HepG2 (cell line): ENCODE data around the gene ZC3H12A. TPM values are rescaled to one million over a fixed set of nuclear protein-coding genes. Genes with fewer than 3 reads are reported as not detected.

Experiments
- CBX1 ChIP-seq: IDR thresholded peaks from one replicate; pipeline ENCODE4 v1.6.1; 2016; ENCODE audit warnings: antibody characterized with exemption, low read depth
- MTF1 ChIP-seq: sonication (generic); formaldehyde crosslinking; IDR thresholded peaks from 2 replicates; pipeline ENCODE4 v1.5.0; 2020; ENCODE audit warnings: missing genetic modification reagents
- RARG ChIP-seq: sonication (generic); formaldehyde crosslinking; IDR thresholded peaks from 2 replicates; pipeline ENCODE4 v1.4.0; 2020; ENCODE audit warnings: low read depth, mild to moderate bottlenecking, missing genetic modification reagents
- SAP130 ChIP-seq: IDR thresholded peaks from 2 replicates; pipeline ENCODE4 v1.6.1; 2016; ENCODE audit warnings: low read depth
- SMYD3 ChIP-seq: sonication (generic); formaldehyde crosslinking; IDR thresholded peaks from 2 replicates; pipeline ENCODE4 v1.8.1; 2023; ENCODE audit warnings: mild to moderate bottlenecking, missing genetic modification reagents
- SP140L ChIP-seq: sonication (generic); formaldehyde crosslinking; IDR thresholded peaks from 2 replicates; pipeline ENCODE4 v1.4.0; 2020; ENCODE audit warnings: missing genetic modification reagents, borderline replicate concordance
- SP5 ChIP-seq: IDR thresholded peaks from 2 replicates; pipeline ENCODE4 v1.6.1; 2016; ENCODE audit warnings: low read depth, borderline replicate concordance
- polyA plus RNA-seq, 8 experiments: library from polyadenylated mRNA; depleted of rRNA in 3 of 8; stranded (reverse) in 7 of 8; unstranded in 1 of 8; fragments of >200 nt; fragmentation: Illumina TruSeq in 4 of 8; extraction: Trizol in 4 of 8; gene quantifications; 2 replicates each; pipeline versions ENCODE4 v1.2.1 to v1.2.3, GENCODE V29; 2011 to 2016; ENCODE audit warnings: low read depth in 4 of 8, missing spikeins in 1 of 8, mixed read lengths in 1 of 8; ENCODE audit not compliant: insufficient read depth in 1 of 8
- total RNA-seq, 5 experiments: library from RNA; depleted of rRNA; stranded (reverse); fragments of >200 nt; fragmentation: Illumina TruSeq; extraction: Trizol; gene quantifications; 2 replicates each; pipeline ENCODE4 v1.2.3, GENCODE V29; 2016; ENCODE audit warnings: low read depth in 1 of 5
- TF ChIP-seq, protein P1 (sequence below), 2 experiments: sonication (generic) in 1 of 2; formaldehyde crosslinking in 1 of 2; IDR thresholded peaks; 2 replicates each; pipeline versions ENCODE4 v1.4.0 to v1.6.1; 2016 to 2020; ENCODE audit warnings: borderline replicate concordance in 1 of 2, low read depth in 1 of 2, mild to moderate bottlenecking in 1 of 2, missing genetic modification reagents in 1 of 2
- TF ChIP-seq, protein P2 (sequence below): sonication (generic); formaldehyde crosslinking; IDR thresholded peaks from 2 replicates; pipeline ENCODE4 v1.4.0; 2020; ENCODE audit warnings: missing genetic modification reagents, borderline replicate concordance
- TF ChIP-seq, protein P3 (sequence below): sonication (generic); formaldehyde crosslinking; IDR thresholded peaks from 2 replicates; pipeline ENCODE4 v1.4.0; 2020; ENCODE audit warnings: mild to moderate bottlenecking, missing genetic modification reagents
- TF ChIP-seq, protein P4 (sequence below): sonication (generic); formaldehyde crosslinking; IDR thresholded peaks from 2 replicates; pipeline ENCODE4 v1.5.1; 2020; ENCODE audit warnings: missing genetic modification reagents, mild to moderate bottlenecking, borderline replicate concordance
- TF ChIP-seq, protein P5 (sequence below): sonication (generic); formaldehyde crosslinking; IDR thresholded peaks from 2 replicates; pipeline ENCODE4 v1.5.1; 2020; ENCODE audit warnings: mild to moderate bottlenecking, moderate library complexity, missing genetic modification reagents

Gene ZC3H12A
- total and polyA plus RNA-seq, 2 of the 13 experiments (the other 11 are each of a cell fraction or from before 2014, with no cell fraction given): 6.8 to 13.3 TPM

DNA sequence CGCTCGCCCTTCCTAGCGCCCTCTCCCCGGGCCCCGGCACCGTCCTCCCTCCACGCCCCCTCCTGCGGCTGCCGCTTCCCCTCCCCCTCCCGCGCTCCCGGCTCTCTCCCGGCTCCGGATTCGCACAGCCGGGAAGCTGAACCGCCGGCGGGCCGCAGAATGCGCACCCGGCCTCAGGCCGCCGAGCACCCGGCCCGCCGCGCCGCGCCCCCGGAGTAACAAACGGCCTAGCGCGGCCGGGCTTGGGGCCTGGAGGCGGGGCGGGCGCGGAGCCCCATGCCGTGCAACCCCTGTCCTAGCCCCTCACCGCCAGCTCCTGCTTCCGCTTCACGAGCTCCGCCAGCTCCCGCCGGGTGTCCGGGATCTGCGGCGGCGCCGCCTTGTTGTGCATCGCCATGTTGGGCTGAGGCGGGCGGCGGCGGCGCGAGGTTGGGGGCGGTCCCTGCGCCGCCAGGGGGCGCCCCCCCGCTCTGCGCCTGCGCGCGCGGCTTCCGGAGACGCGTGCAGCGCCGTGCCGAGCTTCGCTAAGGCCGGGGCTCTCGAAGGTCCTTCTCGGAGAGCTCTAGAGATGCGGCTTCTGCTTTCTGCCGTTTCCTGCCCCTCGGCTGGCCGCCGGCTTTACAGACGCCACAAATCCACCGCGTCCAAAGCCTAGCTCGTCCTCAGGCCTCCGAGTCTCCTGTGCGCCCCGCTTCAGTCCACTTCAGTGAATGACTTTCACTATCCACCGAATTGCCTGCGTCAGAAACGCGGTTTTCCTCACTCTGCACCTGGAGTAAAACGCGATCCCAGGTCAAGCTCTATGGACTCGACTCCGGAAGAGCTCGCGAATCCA, 40.2 kb downstream of the ZC3H12A start, which contains the start of gene MEAF6 (continued):
- TF ChIP-seq, protein P1, sequence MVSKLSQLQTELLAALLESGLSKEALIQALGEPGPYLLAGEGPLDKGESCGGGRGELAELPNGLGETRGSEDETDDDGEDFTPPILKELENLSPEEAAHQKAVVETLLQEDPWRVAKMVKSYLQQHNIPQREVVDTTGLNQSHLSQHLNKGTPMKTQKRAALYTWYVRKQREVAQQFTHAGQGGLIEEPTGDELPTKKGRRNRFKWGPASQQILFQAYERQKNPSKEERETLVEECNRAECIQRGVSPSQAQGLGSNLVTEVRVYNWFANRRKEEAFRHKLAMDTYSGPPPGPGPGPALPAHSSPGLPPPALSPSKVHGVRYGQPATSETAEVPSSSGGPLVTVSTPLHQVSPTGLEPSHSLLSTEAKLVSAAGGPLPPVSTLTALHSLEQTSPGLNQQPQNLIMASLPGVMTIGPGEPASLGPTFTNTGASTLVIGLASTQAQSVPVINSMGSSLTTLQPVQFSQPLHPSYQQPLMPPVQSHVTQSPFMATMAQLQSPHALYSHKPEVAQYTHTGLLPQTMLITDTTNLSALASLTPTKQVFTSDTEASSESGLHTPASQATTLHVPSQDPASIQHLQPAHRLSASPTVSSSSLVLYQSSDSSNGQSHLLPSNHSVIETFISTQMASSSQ (IDR thresholded peaks at IDR 0.05; ENCODE audit: low read depth): no peak
- TF ChIP-seq, protein P1 (CRISPR knock-in tag; IDR thresholded peaks at IDR 0.05; ENCODE audit: borderline replicate concordance): no peak
- TF ChIP-seq CBX1 (no peak), SP140L (no peak), MTF1 (peak; percentile 85), SAP130 (CRISPR knock-in tag) (peak; percentile 68), RARG (CRISPR knock-in tag) (peak; percentile 67; the same call in 1 of the 2 replicates), SMYD3 (0 out of 2 replicates have a peak, but pooled peaks have one; percentile 47), SP5 (CRISPR knock-in tag) (no peak)
- TF ChIP-seq, protein P2, sequence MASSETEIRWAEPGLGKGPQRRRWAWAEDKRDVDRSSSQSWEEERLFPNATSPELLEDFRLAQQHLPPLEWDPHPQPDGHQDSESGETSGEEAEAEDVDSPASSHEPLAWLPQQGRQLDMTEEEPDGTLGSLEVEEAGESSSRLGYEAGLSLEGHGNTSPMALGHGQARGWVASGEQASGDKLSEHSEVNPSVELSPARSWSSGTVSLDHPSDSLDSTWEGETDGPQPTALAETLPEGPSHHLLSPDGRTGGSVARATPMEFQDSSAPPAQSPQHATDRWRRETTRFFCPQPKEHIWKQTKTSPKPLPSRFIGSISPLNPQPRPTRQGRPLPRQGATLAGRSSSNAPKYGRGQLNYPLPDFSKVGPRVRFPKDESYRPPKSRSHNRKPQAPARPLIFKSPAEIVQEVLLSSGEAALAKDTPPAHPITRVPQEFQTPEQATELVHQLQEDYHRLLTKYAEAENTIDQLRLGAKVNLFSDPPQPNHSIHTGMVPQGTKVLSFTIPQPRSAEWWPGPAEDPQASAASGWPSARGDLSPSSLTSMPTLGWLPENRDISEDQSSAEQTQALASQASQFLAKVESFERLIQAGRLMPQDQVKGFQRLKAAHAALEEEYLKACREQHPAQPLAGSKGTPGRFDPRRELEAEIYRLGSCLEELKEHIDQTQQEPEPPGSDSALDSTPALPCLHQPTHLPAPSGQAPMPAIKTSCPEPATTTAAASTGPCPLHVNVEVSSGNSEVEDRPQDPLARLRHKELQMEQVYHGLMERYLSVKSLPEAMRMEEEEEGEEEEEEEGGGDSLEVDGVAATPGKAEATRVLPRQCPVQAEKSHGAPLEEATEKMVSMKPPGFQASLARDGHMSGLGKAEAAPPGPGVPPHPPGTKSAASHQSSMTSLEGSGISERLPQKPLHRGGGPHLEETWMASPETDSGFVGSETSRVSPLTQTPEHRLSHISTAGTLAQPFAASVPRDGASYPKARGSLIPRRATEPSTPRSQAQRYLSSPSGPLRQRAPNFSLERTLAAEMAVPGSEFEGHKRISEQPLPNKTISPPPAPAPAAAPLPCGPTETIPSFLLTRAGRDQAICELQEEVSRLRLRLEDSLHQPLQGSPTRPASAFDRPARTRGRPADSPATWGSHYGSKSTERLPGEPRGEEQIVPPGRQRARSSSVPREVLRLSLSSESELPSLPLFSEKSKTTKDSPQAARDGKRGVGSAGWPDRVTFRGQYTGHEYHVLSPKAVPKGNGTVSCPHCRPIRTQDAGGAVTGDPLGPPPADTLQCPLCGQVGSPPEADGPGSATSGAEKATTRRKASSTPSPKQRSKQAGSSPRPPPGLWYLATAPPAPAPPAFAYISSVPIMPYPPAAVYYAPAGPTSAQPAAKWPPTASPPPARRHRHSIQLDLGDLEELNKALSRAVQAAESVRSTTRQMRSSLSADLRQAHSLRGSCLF (CRISPR knock-in tag): 0 out of 2 replicates have a peak, but pooled peaks have one; percentile 76
- TF ChIP-seq, protein P3, sequence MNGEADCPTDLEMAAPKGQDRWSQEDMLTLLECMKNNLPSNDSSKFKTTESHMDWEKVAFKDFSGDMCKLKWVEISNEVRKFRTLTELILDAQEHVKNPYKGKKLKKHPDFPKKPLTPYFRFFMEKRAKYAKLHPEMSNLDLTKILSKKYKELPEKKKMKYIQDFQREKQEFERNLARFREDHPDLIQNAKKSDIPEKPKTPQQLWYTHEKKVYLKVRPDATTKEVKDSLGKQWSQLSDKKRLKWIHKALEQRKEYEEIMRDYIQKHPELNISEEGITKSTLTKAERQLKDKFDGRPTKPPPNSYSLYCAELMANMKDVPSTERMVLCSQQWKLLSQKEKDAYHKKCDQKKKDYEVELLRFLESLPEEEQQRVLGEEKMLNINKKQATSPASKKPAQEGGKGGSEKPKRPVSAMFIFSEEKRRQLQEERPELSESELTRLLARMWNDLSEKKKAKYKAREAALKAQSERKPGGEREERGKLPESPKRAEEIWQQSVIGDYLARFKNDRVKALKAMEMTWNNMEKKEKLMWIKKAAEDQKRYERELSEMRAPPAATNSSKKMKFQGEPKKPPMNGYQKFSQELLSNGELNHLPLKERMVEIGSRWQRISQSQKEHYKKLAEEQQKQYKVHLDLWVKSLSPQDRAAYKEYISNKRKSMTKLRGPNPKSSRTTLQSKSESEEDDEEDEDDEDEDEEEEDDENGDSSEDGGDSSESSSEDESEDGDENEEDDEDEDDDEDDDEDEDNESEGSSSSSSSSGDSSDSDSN (CRISPR knock-in tag): peak; percentile 88
- TF ChIP-seq, protein P4, sequence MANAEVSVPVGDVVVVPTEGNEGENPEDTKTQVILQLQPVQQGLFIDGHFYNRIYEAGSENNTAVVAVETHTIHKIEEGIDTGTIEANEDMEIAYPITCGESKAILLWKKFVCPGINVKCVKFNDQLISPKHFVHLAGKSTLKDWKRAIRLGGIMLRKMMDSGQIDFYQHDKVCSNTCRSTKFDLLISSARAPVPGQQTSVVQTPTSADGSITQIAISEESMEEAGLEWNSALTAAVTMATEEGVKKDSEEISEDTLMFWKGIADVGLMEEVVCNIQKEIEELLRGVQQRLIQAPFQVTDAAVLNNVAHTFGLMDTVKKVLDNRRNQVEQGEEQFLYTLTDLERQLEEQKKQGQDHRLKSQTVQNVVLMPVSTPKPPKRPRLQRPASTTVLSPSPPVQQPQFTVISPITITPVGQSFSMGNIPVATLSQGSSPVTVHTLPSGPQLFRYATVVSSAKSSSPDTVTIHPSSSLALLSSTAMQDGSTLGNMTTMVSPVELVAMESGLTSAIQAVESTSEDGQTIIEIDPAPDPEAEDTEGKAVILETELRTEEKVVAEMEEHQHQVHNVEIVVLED (CRISPR knock-in tag): peak; percentile 59
- TF ChIP-seq, protein P5, sequence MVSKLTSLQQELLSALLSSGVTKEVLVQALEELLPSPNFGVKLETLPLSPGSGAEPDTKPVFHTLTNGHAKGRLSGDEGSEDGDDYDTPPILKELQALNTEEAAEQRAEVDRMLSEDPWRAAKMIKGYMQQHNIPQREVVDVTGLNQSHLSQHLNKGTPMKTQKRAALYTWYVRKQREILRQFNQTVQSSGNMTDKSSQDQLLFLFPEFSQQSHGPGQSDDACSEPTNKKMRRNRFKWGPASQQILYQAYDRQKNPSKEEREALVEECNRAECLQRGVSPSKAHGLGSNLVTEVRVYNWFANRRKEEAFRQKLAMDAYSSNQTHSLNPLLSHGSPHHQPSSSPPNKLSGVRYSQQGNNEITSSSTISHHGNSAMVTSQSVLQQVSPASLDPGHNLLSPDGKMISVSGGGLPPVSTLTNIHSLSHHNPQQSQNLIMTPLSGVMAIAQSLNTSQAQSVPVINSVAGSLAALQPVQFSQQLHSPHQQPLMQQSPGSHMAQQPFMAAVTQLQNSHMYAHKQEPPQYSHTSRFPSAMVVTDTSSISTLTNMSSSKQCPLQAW (CRISPR knock-in tag): peak; percentile 71
